HCT116 (cell line): ENCODE measurements around the gene SDCCAG8. TPM values are rescaled to one million over a fixed set of nuclear protein-coding genes. Genes with fewer than 3 reads are reported as not detected.

Experiments
- ATAC-seq: fragments of 200-7000 bp; cut with Tn5 transposase; 2 replicates; pipeline ENCODE4 v1.9.1; 2020; ENCODE audit warnings: mild to moderate bottlenecking, moderate library complexity
- BruUV-seq: library from RNA; stranded (reverse); fragments of 400-500 nt; replicated peaks from 2 replicates; lab custom pipeline; 2021; lab: Mats Ljungman, UMichigan
- CTCF ChIA-PET: fragments of 300-600 bp; sonication (Branson Sonifier 250); formaldehyde crosslinking; loops from one replicate; lab custom pipeline; 2021; ENCODE audit warnings: antibody characterized with exemption; lab: Charles Lee
- POLR2A ChIA-PET: fragments of 300-600, 350-600 bp; sonication (Branson Sonifier 250); formaldehyde crosslinking; loops from one replicate; lab custom pipeline; 2021; ENCODE audit warnings: antibody characterized with exemption; lab: Charles Lee
- RAD21 ChIA-PET, 2 experiments: fragments of 300-600 bp; sonication (Branson Sonifier 250); formaldehyde crosslinking; loops; one replicate each; lab custom pipeline; 2023; ENCODE audit warnings: low total read pairs in 2 of 2; ENCODE audit not compliant: uncharacterized antibody in 2 of 2, unreplicated experiment in 2 of 2, low non-redundant PET in 1 of 2; lab: Charles Lee
- DNase-seq: peaks from one replicate; pipeline ENCODE4 v3.0.0-alpha.2; 2010; ENCODE audit warnings: low read depth, low spot score
- H2AFZ ChIP-seq: fragments of 200-600 bp; shearing (Covaris generic), sonication (generic); 2 replicates; pipeline ENCODE4 v1.6.1; 2017; ENCODE audit warnings: low read depth, mixed run types, mixed read lengths, antibody characterized with exemption, low read length; ENCODE audit not compliant: poor library complexity, severe bottlenecking
- H3K27ac ChIP-seq: 2 replicates; pipeline ENCODE4 v1.5.1; 2012; ENCODE audit warnings: low read depth, low read length
- H3K27me3 ChIP-seq: fragments of 200-600 bp; sonication (generic); 2 replicates; pipeline ENCODE4 v1.6.1; 2016; ENCODE audit warnings: mixed run types, low read length, mixed read lengths; ENCODE audit not compliant: insufficient read depth
- H3K36me3 ChIP-seq, 2 experiments: fragments of 200-500 bp in 1 of 2; fragments of 200-600 bp in 1 of 2; sonication (Bioruptor generic) in 1 of 2; sonication (generic) in 1 of 2; 2 replicates each; pipeline versions ENCODE4 v1.5.1 to v1.6.1; 2014 to 2016; ENCODE audit warnings: low read length in 2 of 2, inconsistent platforms in 1 of 2, mixed read lengths in 1 of 2, mixed run types in 1 of 2; ENCODE audit not compliant: insufficient read depth in 2 of 2, control insufficient read depth in 1 of 2
- H3K4me1 ChIP-seq, 2 experiments: fragments of 200-600 bp in 1 of 2; sonication (generic) in 1 of 2; 2 replicates each; pipeline versions ENCODE4 v1.5.1 to v1.6.1; 2012 to 2017; ENCODE audit warnings: low read length in 2 of 2, inconsistent platforms in 1 of 2, mild to moderate bottlenecking in 1 of 2, mixed read lengths in 1 of 2, mixed run types in 1 of 2, moderate library complexity in 1 of 2; ENCODE audit not compliant: insufficient read depth in 2 of 2, control insufficient read depth in 1 of 2
- H3K4me2 ChIP-seq: fragments of 200-600 bp; sonication (generic); 2 replicates; pipeline ENCODE4 v1.6.1; 2017; ENCODE audit warnings: mixed run types, low read length, mixed read lengths
- H3K4me3 ChIP-seq, 2 experiments: fragments of 200-600 bp in 1 of 2; sonication (generic) in 1 of 2; replicated peaks in 1 of 2; 2 replicates each; pipeline ENCODE4 v1.5.1; 2011 to 2016; ENCODE audit warnings: low read length in 2 of 2, control low read depth in 1 of 2, low read depth in 1 of 2, mild to moderate bottlenecking in 1 of 2, mixed read lengths in 1 of 2, mixed run types in 1 of 2
- H3K79me2 ChIP-seq: fragments of 200-600 bp; sonication (generic); 2 replicates; pipeline ENCODE4 v1.6.1; 2017; ENCODE audit warnings: mild to moderate bottlenecking, mixed run types, low read length, moderate library complexity, mixed read lengths; ENCODE audit not compliant: insufficient read depth
- H3K9ac ChIP-seq: fragments of 200-600 bp; sonication (generic); 2 replicates; pipeline ENCODE4 v1.6.1; 2016; ENCODE audit warnings: low read length, mixed read lengths
- H3K9me2 ChIP-seq: fragments of 200-600 bp; sonication (generic), shearing (Covaris generic); 2 replicates; pipeline ENCODE4 v1.6.1; 2017; ENCODE audit warnings: mixed run types, mild to moderate bottlenecking, moderate library complexity; ENCODE audit not compliant: insufficient read depth
- H3K9me3 ChIP-seq, 2 experiments: fragments of 200-500 bp in 1 of 2; fragments of 200-600 bp in 1 of 2; sonication (Bioruptor generic) in 1 of 2; sonication (generic) in 1 of 2; 2 replicates each; pipeline ENCODE4 v1.6.1; 2014 to 2017; ENCODE audit warnings: low read length in 2 of 2, mixed read lengths in 2 of 2, inconsistent platforms in 1 of 2, low read depth in 1 of 2, mild to moderate bottlenecking in 1 of 2, mixed run types in 1 of 2, moderate library complexity in 1 of 2; ENCODE audit not compliant: control insufficient read depth in 1 of 2, insufficient read depth in 1 of 2
- H4K20me1 ChIP-seq: fragments of 200-600 bp; sonication (generic), shearing (Covaris generic); 2 replicates; pipeline ENCODE4 v1.6.1; 2017; ENCODE audit warnings: mixed run types, mild to moderate bottlenecking, moderate library complexity; ENCODE audit not compliant: insufficient read depth
- CBX3 ChIP-seq: IDR thresholded peaks from 2 replicates; pipeline ENCODE4 v1.6.1; 2012; ENCODE audit warnings: low read depth
- CEBPB ChIP-seq: IDR thresholded peaks from 2 replicates; pipeline ENCODE4 v1.6.1; 2012; ENCODE audit warnings: low read depth
- EGR1 ChIP-seq: IDR thresholded peaks from 2 replicates; pipeline ENCODE4 v1.6.1; 2012; ENCODE audit warnings: low read depth
- ELF1 ChIP-seq: IDR thresholded peaks from 2 replicates; pipeline ENCODE4 v1.6.1; 2012; ENCODE audit warnings: low read depth, borderline replicate concordance
- EZH2 ChIP-seq: fragments of 200-600 bp; sonication (generic); IDR thresholded peaks from 2 replicates; pipeline ENCODE4 v1.6.1; 2017; ENCODE audit warnings: antibody characterized with exemption, mixed run types
- JUND ChIP-seq: IDR thresholded peaks from 2 replicates; pipeline ENCODE4 v1.6.1; 2012
- POLR2A ChIP-seq: IDR thresholded peaks from 2 replicates; pipeline ENCODE4 v1.7.0; 2011; ENCODE audit warnings: borderline replicate concordance; ENCODE audit not compliant: insufficient read depth, insufficient read length; ENCODE audit errors: extremely low read depth
- RAD21 ChIP-seq: IDR thresholded peaks from 2 replicates; pipeline ENCODE4 v1.6.1; 2012; ENCODE audit warnings: low read depth, mild to moderate bottlenecking
- SIN3A ChIP-seq: IDR thresholded peaks from 2 replicates; pipeline ENCODE4 v1.6.1; 2012; ENCODE audit warnings: low read depth
- TCF7L2 ChIP-seq: IDR thresholded peaks from 2 replicates; pipeline ENCODE4 v1.7.0; 2011; ENCODE audit warnings: borderline replicate concordance, inconsistent platforms; ENCODE audit not compliant: insufficient read depth, insufficient read length; ENCODE audit errors: extremely low read depth
- YY1 ChIP-seq: IDR thresholded peaks from 2 replicates; pipeline ENCODE4 v1.6.1; 2011; ENCODE audit warnings: low read length, low read depth, moderate library complexity, mild to moderate bottlenecking; ENCODE audit not compliant: insufficient replicate concordance; ENCODE audit errors: extremely low read depth
- intact Hi-C: fragments of 100-400 bp; cut with micrococcal nuclease; formaldehyde crosslinking; loops from 2 replicates; pipeline ENCODE4 v1.10.0; 2022
- total RNA-seq: library from RNA; stranded (reverse); gene quantifications from one replicate; pipeline ENCODE4 v1.2.1, GENCODE V29; 2021; ENCODE audit not compliant: unreplicated experiment
- TF ChIP-seq, protein P1 (sequence below): IDR thresholded peaks from 2 replicates; pipeline ENCODE4 v1.6.1; 2012

Gene SDCCAG8
- total RNA-seq, 1 experiment from 2014 or later = 38.2 TPM

DNA sequence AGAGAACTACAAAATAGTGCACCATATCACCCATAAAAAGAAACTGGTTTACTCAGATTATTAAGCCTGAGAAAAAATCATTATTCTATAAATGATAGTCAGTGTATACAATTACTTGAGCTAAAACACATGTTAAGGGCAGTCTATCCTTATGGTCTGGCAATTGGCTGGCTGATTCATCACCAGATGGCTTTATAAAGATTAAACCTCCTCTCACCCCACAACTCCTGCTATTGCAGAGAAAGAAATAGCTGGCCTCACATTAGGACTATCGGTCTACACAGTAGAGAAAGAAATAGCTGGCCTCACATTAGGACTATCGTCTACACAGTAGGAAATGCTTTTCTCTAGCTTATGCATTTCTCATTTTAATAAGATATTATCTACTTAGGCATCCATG lies 21.9 kb upstream of the SDCCAG8 start:
- ChIA-PET POLR2A (no interaction called here), CTCF (no interaction called here), RAD21 (no interaction called here)
- no peak for TF ChIP-seq POLR2A
- TF ChIP-seq EZH2 = no peak
- TF ChIP-seq JUND = no peak
- TF ChIP-seq ELF1 = no peak
- TF ChIP-seq RAD21 = no peak
- no peak for TF ChIP-seq TCF7L2
- no peak for TF ChIP-seq YY1
- no peak for TF ChIP-seq SIN3A
- no peak for TF ChIP-seq EGR1
- TF ChIP-seq, protein P1, sequence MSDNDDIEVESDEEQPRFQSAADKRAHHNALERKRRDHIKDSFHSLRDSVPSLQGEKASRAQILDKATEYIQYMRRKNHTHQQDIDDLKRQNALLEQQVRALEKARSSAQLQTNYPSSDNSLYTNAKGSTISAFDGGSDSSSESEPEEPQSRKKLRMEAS = no peak
- no peak for TF ChIP-seq CBX3
- no peak for TF ChIP-seq CEBPB
- H2AFZ ChIP-seq = no peak overlapping the region
- no peaks in the 10 kb centered on the region for H4K20me1 ChIP-seq
- no peak overlapping the region for H3K4me3 ChIP-seq
- H3K27ac ChIP-seq = no peak overlapping the region
- peaks cover 85% of the 10 kb centered on the region for H3K79me2 ChIP-seq
- H3K36me3 ChIP-seq = 0 out of 4 replicates have a peak, but pooled peaks cover 0 to 6% of the 10 kb centered on the region in 2 experiments
- H3K9me2 ChIP-seq = no peaks in the 10 kb centered on the region
- intact Hi-C loops = no loop called here
- ATAC-seq = no peak
- H3K4me2 ChIP-seq = no peak overlapping the region
- H3K9me3 ChIP-seq = peaks cover 13 to 26% of the 10 kb centered on the region in 2 experiments; a peak in 3 of 4 replicates
- BruUV-seq = no TSS peak
- H3K9ac ChIP-seq = no peak overlapping the region
- no peak for DNase-seq
- H3K4me1 ChIP-seq = no peaks in the 10 kb centered on the region
- no peaks in the 10 kb centered on the region for H3K27me3 ChIP-seq
